Measurements from ENCODE around the gene PALLD.

The PALLD gene

DNA sequence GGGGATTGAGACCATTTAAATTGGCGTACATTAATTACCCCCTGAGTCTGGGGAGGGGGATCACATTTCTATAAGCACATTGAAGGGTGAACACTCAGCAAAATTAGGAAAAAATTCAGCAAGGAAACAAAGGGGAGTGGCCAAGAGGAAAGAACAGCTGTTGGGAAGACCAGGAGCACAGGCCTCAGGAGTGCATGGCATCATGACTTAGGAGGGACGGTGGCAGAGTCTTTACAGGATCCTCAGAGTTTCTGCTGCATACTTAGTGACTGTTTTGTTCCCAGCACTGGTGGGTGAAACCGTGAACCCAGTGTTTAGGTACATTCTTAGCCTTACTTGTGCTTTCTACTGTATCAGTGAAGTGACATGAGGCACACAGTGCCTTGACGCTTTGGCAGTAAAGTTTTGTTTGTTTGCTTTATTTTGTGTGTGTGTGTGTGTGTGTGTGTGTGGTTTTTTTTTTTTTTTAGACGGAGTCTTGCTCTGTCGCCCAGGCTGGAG lies 391.9 kb downstream of the PALLD start:
- TF ChIP-seq, protein P1, sequence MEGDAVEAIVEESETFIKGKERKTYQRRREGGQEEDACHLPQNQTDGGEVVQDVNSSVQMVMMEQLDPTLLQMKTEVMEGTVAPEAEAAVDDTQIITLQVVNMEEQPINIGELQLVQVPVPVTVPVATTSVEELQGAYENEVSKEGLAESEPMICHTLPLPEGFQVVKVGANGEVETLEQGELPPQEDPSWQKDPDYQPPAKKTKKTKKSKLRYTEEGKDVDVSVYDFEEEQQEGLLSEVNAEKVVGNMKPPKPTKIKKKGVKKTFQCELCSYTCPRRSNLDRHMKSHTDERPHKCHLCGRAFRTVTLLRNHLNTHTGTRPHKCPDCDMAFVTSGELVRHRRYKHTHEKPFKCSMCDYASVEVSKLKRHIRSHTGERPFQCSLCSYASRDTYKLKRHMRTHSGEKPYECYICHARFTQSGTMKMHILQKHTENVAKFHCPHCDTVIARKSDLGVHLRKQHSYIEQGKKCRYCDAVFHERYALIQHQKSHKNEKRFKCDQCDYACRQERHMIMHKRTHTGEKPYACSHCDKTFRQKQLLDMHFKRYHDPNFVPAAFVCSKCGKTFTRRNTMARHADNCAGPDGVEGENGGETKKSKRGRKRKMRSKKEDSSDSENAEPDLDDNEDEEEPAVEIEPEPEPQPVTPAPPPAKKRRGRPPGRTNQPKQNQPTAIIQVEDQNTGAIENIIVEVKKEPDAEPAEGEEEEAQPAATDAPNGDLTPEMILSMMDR (IDR thresholded peaks at IDR 0.05): no peak
- DNase-seq (ENCODE audit: low spot score): no peak
- H3K4me3 ChIP-seq: no peak overlapping the region
- peak overlapping the region in 1 of 2 donors; percentile 67 for H3K27ac ChIP-seq

DNA sequence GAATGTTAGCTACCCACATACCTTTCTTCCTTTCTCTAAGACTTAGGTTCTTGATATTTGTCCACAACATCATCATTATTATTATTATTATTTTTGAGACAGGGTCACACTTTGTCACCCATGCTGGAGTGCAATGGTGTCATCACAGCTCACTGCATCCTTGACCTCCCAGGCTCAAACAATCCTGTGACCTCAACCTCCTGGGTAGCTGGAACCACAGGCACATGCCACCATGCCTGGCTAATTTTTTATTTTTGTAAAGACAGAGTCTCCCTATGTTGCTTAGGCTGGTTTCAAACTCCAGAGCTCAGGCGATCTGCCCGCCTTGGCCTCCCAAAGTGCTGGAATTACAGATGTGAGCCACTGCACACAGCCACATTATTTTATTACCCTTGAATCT lies 394.2 kb downstream of the PALLD start:
- Histone ChIP-seq H3K4me3 (no peak overlapping the region), H3K27ac (peak overlapping the region; percentile 9 to 13)
- TF ChIP-seq, protein P1 (IDR thresholded peaks at IDR 0.05): no peak
- no peak for DNase-seq (ENCODE audit: low spot score)

DNA sequence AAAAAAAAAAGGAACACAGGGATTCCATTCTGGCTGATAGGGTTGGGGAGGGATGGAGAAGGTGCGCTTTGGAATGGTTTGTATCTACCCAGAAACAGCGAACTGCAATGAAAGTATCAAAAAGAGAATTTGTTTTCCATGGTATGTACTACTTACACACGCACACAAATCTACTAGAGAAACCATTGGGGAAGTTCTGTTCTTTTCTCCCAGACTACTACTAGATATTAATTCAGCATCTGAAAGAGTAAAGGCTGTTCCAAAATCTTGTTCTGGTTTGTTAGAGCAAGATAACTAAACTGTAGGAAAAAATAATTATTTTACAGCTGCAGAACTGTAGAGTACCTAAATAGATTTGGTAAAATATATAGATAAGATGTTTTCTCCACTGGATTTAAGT lies 394.8 kb downstream of the PALLD start:
- TF ChIP-seq, protein P1 (IDR thresholded peaks at IDR 0.05): no peak
- DNase-seq (ENCODE audit: low spot score): no peak
- Histone ChIP-seq H3K4me3 (no peak overlapping the region), H3K27ac (no peak overlapping the region)

DNA sequence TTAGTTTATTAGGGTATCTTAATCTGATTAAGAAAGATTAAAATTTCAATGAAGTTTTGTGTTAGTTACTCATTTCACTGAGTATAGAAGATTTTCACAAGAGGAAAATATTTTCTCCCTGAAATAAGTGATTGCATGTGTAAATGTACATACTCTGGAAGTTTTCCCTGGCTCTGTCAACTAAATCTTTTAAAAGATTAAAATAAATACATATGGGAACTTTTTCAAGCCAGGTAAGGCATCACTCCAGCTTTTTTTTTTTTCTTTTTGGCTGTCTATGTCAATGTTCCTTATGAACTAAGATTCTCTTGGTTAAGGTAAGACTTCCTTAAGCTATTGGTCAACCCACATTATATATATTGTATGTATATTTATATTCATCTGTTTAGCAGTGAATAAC lies 395.6 kb downstream of the PALLD start:
- H3K4me3 ChIP-seq: no peak overlapping the region
- no peak for DNase-seq (ENCODE audit: low spot score)
- TF ChIP-seq, protein P1 (IDR thresholded peaks at IDR 0.05): no peak
- H3K27ac ChIP-seq: no peak overlapping the region

DNA sequence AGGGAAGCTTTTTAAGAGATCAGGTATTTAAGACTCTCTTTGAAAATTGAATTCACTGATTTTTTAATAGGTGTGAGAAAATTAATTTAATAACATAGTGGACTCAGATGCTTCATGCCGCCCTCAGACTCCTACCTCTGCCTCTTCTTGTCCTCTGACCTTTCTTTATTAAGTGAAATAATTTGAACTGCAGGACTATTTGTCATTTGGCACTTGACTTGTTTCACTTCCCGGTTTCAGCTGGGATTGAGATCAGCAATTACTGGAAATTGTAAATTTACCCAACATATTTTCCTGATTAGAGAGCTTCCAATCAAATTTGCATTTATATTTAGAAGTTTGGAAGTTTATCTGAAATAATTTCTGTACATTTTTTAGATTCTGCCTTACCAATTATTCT lies 396.4 kb downstream of the PALLD start:
- no peak overlapping the region for H3K4me3 ChIP-seq
- TF ChIP-seq, protein P1 (IDR thresholded peaks at IDR 0.05): no peak
- H3K27ac ChIP-seq: no peak overlapping the region
- no peak for DNase-seq (ENCODE audit: low spot score)

DNA sequence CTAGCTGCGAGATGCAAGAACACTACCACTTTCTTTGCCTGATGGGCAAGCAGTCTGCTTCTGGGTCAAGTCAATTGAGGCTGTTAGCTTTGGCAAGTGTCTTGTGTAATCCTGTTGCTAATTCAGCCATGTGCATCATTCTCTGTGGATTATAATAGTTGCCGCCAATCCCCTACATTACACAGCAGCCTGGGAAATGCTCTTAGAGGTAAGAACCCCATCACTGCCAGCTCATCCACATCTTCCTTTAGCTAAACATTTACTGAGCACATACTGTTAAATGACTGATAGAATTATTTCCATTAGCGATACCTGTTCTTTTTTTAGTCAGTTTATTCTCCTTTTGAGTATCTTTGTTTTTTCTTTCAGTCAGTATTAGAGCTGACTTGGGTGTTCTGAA lies 397.0 kb downstream of the PALLD start:
- DNase-seq (ENCODE audit: low spot score): no peak
- peak overlapping the region in 1 of 2 donors; percentile 17 for H3K27ac ChIP-seq
- TF ChIP-seq, protein P1 (IDR thresholded peaks at IDR 0.05): no peak
- H3K4me3 ChIP-seq: no peak overlapping the region

DNA sequence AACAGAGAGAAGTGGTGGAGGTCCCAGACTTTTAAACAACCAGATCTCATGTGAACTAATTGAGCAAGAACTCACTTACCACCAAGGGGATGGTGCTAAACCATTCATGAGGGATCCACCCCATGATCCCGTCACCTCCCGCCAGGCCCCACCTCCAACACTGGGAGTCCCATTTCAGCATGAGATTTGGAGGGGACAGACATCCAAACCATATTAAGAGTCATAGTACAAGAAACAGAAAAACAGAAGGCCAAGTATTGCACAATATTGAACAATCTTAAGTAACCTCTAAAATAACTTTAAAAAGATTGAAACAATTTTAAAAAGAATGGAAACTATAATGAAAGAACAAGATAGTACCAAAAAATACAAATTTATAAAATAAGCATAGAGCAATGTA lies 403.2 kb downstream of the PALLD start:
- no peak overlapping the region for H3K4me3 ChIP-seq
- DNase-seq (ENCODE audit: low spot score): no peak
- TF ChIP-seq, protein P1 (IDR thresholded peaks at IDR 0.05): no peak
- H3K27ac ChIP-seq: peak overlapping the region in 1 of 2 donors; percentile 49

Measured in coronary artery (tissue), 2 donors.